ENCODE measurements around the gene BRD1.

DNA sequence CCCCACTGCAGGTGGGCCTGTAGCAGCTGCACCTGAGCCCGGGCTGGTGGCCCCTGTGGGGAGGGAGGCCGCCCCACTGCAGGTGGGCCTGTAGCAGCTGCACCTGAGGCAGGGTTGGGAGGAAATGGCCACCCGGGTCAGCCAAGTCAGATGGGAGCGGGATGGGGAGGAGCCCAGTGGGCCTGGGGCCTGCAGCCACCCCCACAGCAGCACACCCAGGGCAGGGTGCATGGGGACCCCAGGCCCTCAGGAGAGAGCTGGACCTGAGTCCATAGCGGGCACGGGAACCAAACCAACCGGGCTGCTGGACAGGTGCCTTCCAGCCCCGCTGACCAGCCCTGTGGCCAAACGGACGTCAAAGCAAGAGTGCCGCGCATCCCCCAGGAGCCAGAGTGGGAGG is 61.7 kb downstream of the BRD1 start:
- no peak for TF ChIP-seq TAF1 (IDR thresholded peaks at IDR 0.05; ENCODE audit: low read depth)
- TF ChIP-seq, protein P1, sequence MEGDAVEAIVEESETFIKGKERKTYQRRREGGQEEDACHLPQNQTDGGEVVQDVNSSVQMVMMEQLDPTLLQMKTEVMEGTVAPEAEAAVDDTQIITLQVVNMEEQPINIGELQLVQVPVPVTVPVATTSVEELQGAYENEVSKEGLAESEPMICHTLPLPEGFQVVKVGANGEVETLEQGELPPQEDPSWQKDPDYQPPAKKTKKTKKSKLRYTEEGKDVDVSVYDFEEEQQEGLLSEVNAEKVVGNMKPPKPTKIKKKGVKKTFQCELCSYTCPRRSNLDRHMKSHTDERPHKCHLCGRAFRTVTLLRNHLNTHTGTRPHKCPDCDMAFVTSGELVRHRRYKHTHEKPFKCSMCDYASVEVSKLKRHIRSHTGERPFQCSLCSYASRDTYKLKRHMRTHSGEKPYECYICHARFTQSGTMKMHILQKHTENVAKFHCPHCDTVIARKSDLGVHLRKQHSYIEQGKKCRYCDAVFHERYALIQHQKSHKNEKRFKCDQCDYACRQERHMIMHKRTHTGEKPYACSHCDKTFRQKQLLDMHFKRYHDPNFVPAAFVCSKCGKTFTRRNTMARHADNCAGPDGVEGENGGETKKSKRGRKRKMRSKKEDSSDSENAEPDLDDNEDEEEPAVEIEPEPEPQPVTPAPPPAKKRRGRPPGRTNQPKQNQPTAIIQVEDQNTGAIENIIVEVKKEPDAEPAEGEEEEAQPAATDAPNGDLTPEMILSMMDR (IDR thresholded peaks at IDR 0.05; ENCODE audit: poor library complexity, severe bottlenecking): no peak
- TF ChIP-seq MXI1 (conservative IDR thresholded peaks at IDR 0.05; ENCODE audit: poor library complexity, severe bottlenecking): no peak
- TF ChIP-seq EZH2 (IDR thresholded peaks at IDR 0.05; ENCODE audit: borderline replicate concordance, insufficient read depth, low read length, poor library complexity, severe bottlenecking): no peak
- no peak for TF ChIP-seq POLR2AphosphoS5 (IDR thresholded peaks at IDR 0.05)

All from neural cell (in vitro differentiated cells).